Right ventricle myocardium superior (tissue), 1 donor: Measurements from ENCODE around the gene ARID4B. TPM values are rescaled to one million over a fixed set of nuclear protein-coding genes. Genes with fewer than 3 reads are reported as not detected.
"Not testable (repeated sequence)": the region's sequence is repeated elsewhere in the genome, so short reads cannot be mapped to it uniquely, and the experiment has no call there.

Experiments used
- ATAC-seq: fragments of 200-7000 bp; cut with Tn5 transposase; one replicate; pipeline ENCODE4 v1.9.1; 2020; ENCODE audit warnings: mild to moderate bottlenecking; ENCODE audit not compliant: poor library complexity
- DNase-seq: peaks from one replicate; pipeline ENCODE4 v3.0.0-alpha.2; 2020
- intact Hi-C: fragments of 100-400 bp; cut with DNase I; formaldehyde crosslinking; loops from one replicate; pipeline ENCODE4 v1.11.2; 2022
- long read RNA-seq: library from polyadenylated mRNA; unstranded; transcript quantifications from one replicate; pipeline ENCODE4 v2.0.0, GENCODE V29; 2021
- total RNA-seq: library from RNA; stranded (reverse); fragmentation: NEBNext Ultra II Directional; extraction: Animal tissue kit (Norgen Biotek cat#: 25700); gene quantifications from one replicate; pipeline ENCODE4 v1.2.1, GENCODE V29; 2021
- donor health status: DM: no; HTN: yes; CAD: no; lungs with severe emphysema.

Gene ARID4B
- 14.8 TPM for total RNA-seq
- long read RNA-seq, full-length matches to known transcripts: 3 of 11 reads
- long read RNA-seq, partial matches to known transcripts: 6 of 11 reads
- long read RNA-seq, other reads (novel, unspliced or antisense): 2 of 11 reads

- peak; percentile 88 for DNase-seq
These were observed at the start of gene ARID4B for GRCh38 chr1:235327559-235328270. Gene ARID4B, minus strand, starts transcription at chr1:235328179. Its CDS starts 1,260 bp downstream, at chr1:235326919.

GRCh38 chr1:235375919-235376605, 48.1 kb upstream of the ARID4B start:
- ATAC-seq (no peak), DNase-seq (no peak)
- intact Hi-C loops: no loop called here

More at GRCh38 chr1:235327559-235328270, at the start of gene ARID4B:
- peak; percentile 36 for ATAC-seq
- intact Hi-C loops: loop anchor here (5.0 kb wide), 1 partner anchor 90 kb away; no protein-coding TSS in a partner anchor

GRCh38 chr1:235369802-235370201, 41.8 kb upstream of the ARID4B start:
- ATAC-seq (no peak), DNase-seq (no peak)
- intact Hi-C loops: no loop called here

GRCh38 chr1:235368428-235368827, 40.4 kb upstream of the ARID4B start:
- ATAC-seq (no peak), DNase-seq (no peak)
- intact Hi-C loops: no loop called here

- intact Hi-C loops: no loop called here
- ATAC-seq (peak; percentile 100), DNase-seq (peak; percentile 99)
These were observed 39.3 kb upstream of the ARID4B start, which contains the start of gene TBCE for GRCh38 chr1:235367000-235367908. Gene TBCE, plus strand, starts transcription at chr1:235367427. Its CDS starts 12,623 bp downstream, at chr1:235380050.

GRCh38 chr1:235366286-235366685, 38.3 kb upstream of the ARID4B start:
- intact Hi-C loops: no loop called here
- no peak for DNase-seq
- ATAC-seq: no peak

GRCh38 chr1:235364189-235364588, 36.2 kb upstream of the ARID4B start:
- DNase-seq, intact Hi-C loops, ATAC-seq: not testable (repeated sequence)

GRCh38 chr1:235358899-235359298, 30.9 kb upstream of the ARID4B start:
- DNase-seq (no peak), ATAC-seq (no peak)
- intact Hi-C loops: no loop called here

GRCh38 chr1:235357485-235358373, 29.8 kb upstream of the ARID4B start:
- ATAC-seq: no peak
- no peak for DNase-seq
- intact Hi-C loops: no loop called here

- intact Hi-C loops: no loop called here
- ATAC-seq (no peak), DNase-seq (no peak)
These were observed 23.9 kb upstream of the ARID4B start for GRCh38 chr1:235351898-235352297.

GRCh38 chr1:235351441-235351840, 23.5 kb upstream of the ARID4B start:
- intact Hi-C loops: no loop called here
- DNase-seq (no peak), ATAC-seq (no peak)

GRCh38 chr1:235343726-235344125, 15.7 kb upstream of the ARID4B start:
- no peak for DNase-seq
- intact Hi-C loops: no loop called here
- no peak for ATAC-seq

- intact Hi-C loops: no loop called here
- no peak for DNase-seq
- ATAC-seq: no peak
These were observed 14.5 kb upstream of the ARID4B start for GRCh38 chr1:235342471-235342870.

- intact Hi-C loops: no loop called here
- ATAC-seq: no peak
- DNase-seq: no peak
These were observed 14.1 kb upstream of the ARID4B start for GRCh38 chr1:235342039-235342438.

GRCh38 chr1:235341334-235341733, 13.4 kb upstream of the ARID4B start:
- intact Hi-C loops: no loop called here

GRCh38 chr1:235339746-235340145, 11.8 kb upstream of the ARID4B start:
- no peak for DNase-seq
- no peak for ATAC-seq
- intact Hi-C loops: no loop called here

More at GRCh38 chr1:235341334-235341733, 13.4 kb upstream of the ARID4B start:
- no peak for DNase-seq
- peak; percentile 59 for ATAC-seq

- ATAC-seq (peak; percentile 90), DNase-seq (no peak)
- intact Hi-C loops: no loop called here
These were observed 8.9 kb upstream of the ARID4B start for GRCh38 chr1:235336903-235337302.

- DNase-seq (no peak), ATAC-seq (no peak)
- intact Hi-C loops: no loop called here
These were observed 3.4 kb upstream of the ARID4B start for GRCh38 chr1:235331401-235331800.
